K562 (cell line): Measurements from ENCODE around the gene MATN4. TPM values are rescaled to one million over a fixed set of nuclear protein-coding genes. Genes with fewer than 3 reads are reported as not detected.

Experiments used
- ASH1L ChIP-seq: fragments of 450-650 bp; IDR thresholded peaks from 2 replicates; pipeline ENCODE4 v1.6.1; 2018; ENCODE audit warnings: borderline replicate concordance, mild to moderate bottlenecking, low read depth; ENCODE audit not compliant: partially characterized antibody
- CBX3 ChIP-seq, 2 experiments: IDR thresholded peaks; 1 replicate in 1 of 2; 2 replicates in 1 of 2; pipeline ENCODE4 v1.6.1; 2012; ENCODE audit warnings: inconsistent platforms in 2 of 2, low read length in 2 of 2, borderline replicate concordance in 1 of 2, control low read depth in 1 of 2
- DIDO1 ChIP-seq: fragments of 450-650 bp; IDR thresholded peaks from 2 replicates; pipeline ENCODE4 v1.6.1; 2016; ENCODE audit warnings: low read depth, missing biosample characterization, missing genetic modification characterization
- FOXA1 ChIP-seq: fragments of 450-650 bp; IDR thresholded peaks from 2 replicates; pipeline ENCODE4 v1.6.1; 2016; ENCODE audit warnings: mild to moderate bottlenecking, borderline replicate concordance
- NCOA2 ChIP-seq, 2 experiments: fragments of 450-650 bp; IDR thresholded peaks; 2 replicates each; pipeline ENCODE4 v1.6.1; 2018; ENCODE audit warnings: mild to moderate bottlenecking in 2 of 2, moderate library complexity in 1 of 2; ENCODE audit not compliant: partially characterized antibody in 2 of 2
- RBFOX2 ChIP-seq: fragments of 200-400 bp; formaldehyde crosslinking; IDR thresholded peaks from 2 replicates; pipeline ENCODE4 v1.6.1; 2017; ENCODE audit warnings: low read depth, mild to moderate bottlenecking, low read length, moderate library complexity
- RNF2 ChIP-seq: sonication (generic); IDR thresholded peaks from 2 replicates; pipeline ENCODE4 v1.6.1; 2016
- SLC30A9 ChIP-seq: fragments of 250-450 bp; sonication (Bioruptor Pico); IDR thresholded peaks from 2 replicates; pipeline ENCODE4 v1.8.0; 2022; ENCODE audit warnings: mild to moderate bottlenecking, moderate library complexity
- SMARCA4 ChIP-seq: fragments of 450-650 bp; IDR thresholded peaks from 2 replicates; pipeline ENCODE4 v1.6.1; 2016
- SRSF1 ChIP-seq: fragments of 200-400 bp; formaldehyde crosslinking; IDR thresholded peaks from 2 replicates; pipeline ENCODE4 v1.6.1; 2017; ENCODE audit warnings: mild to moderate bottlenecking, low read depth, low read length, moderate library complexity
- ZBTB1 ChIP-seq: sonication (generic); formaldehyde crosslinking; IDR thresholded peaks from 2 replicates; pipeline ENCODE4 v1.8.1; 2023; ENCODE audit warnings: missing genetic modification reagents, low read depth, mild to moderate bottlenecking, borderline replicate concordance
- ZNF77 ChIP-seq: fragments of 250-450 bp; sonication (Bioruptor Pico); IDR thresholded peaks from 2 replicates; pipeline ENCODE4 v1.5.0; 2020
- polyA plus RNA-seq, 8 experiments: library from polyadenylated mRNA; depleted of rRNA in 4 of 8; stranded (reverse) in 5 of 8; unstranded in 3 of 8; fragments of >200 nt; fragmentation: Nextera tagmentation in 2 of 8; fragmentation: Illumina TruSeq in 1 of 8; extraction: Ambion mirVana in 2 of 8; extraction: Trizol in 1 of 8; gene quantifications; 2 replicates each; pipeline versions ENCODE4 v1.2.1 to v1.2.3, GENCODE V29; 2011 to 2014; ENCODE audit warnings: inconsistent platforms in 1 of 8, missing spikeins in 1 of 8
- total RNA-seq, 7 experiments: library from RNA; depleted of rRNA in 6 of 7; stranded (reverse); fragments of >200 nt in 6 of 7; fragmentation: Illumina TruSeq in 2 of 7; extraction: Trizol in 2 of 7; gene quantifications; 2 replicates each; pipeline versions ENCODE4 v1.2.1 to v1.2.3, GENCODE V29; 2011 to 2021; ENCODE audit warnings: low replicate concordance in 1 of 7
- TF ChIP-seq, protein P1 (sequence below): fragments of 250-450 bp; sonication (Bioruptor Pico); IDR thresholded peaks from 2 replicates; pipeline ENCODE4 v1.4.0; 2020; ENCODE audit warnings: mild to moderate bottlenecking, moderate library complexity
- TF ChIP-seq, protein P2 (sequence below), 2 experiments: IDR thresholded peaks in 1 of 2; conservative IDR thresholded peaks in 1 of 2; 2 replicates each; pipeline ENCODE4 v1.6.1; 2016; ENCODE audit warnings: low read depth in 2 of 2, mild to moderate bottlenecking in 1 of 2, missing compliant biosample characterization in 1 of 2, missing genetic modification characterization in 1 of 2, moderate library complexity in 1 of 2
- TF ChIP-seq, protein P3 (sequence below): fragments of 450-650 bp; conservative IDR thresholded peaks from 2 replicates; pipeline ENCODE4 v1.6.1; 2016; ENCODE audit warnings: missing genetic modification characterization, low read depth, mild to moderate bottlenecking, control low read depth, missing compliant biosample characterization
- TF ChIP-seq, protein P4 (sequence below): fragments of 450-650 bp; formaldehyde crosslinking; IDR thresholded peaks from 2 replicates; pipeline ENCODE4 v1.4.0; 2022; ENCODE audit warnings: missing genetic modification characterization

Gene MATN4
- total and polyA plus RNA-seq, 9 of the 15 experiments (the other 6 are each of a cell fraction or from before 2014, with no cell fraction given), result 0.09 TPM; not detected in 8

DNA sequence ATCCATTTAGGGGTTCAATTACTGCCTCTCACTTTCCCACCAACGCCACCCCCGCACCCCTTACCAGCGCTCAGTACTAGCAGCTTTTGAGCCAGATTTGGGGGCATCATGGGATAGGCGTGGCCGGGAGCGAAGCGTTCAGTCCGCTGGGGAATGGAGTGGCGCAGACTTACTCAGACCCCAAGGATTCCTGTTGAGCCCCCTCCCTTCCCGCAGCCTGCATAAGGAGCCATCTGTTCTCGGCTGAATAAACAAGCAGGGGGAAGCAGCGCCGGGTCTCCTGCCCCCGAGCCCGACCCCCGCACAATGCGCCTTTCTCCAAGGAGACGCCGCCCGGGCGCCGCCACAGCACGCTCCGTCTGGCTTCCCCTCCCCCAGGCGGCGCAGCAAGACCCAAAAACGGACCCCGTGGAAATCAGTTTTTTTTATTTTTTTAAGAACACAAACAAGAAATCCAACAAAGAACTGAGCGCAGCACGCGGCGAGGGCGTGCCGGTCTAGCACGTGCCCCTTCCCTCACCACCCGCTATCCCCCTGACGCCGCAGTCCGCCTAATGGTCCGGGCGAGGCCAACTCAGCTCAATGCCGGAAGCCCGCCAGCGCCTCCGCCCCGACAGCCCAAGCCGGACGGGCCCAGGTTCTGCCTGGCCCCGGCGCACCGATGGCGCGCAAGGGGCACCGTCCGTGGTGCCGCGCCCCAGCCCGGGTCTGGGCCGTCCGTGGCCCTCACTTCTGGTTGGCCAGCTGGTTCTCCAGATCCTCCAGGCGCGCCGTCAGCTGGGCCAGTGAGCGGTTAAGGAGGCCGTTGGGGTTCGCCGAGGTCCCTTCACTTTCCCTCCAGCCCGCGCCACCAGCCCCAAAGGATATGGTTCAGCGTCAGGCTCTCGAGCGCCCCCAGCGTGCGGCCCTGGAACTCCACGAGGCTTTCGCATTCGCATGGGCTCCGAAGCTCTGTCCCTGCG lies 14.8 kb downstream of the MATN4 start (continued):
- TF ChIP-seq, protein P1, sequence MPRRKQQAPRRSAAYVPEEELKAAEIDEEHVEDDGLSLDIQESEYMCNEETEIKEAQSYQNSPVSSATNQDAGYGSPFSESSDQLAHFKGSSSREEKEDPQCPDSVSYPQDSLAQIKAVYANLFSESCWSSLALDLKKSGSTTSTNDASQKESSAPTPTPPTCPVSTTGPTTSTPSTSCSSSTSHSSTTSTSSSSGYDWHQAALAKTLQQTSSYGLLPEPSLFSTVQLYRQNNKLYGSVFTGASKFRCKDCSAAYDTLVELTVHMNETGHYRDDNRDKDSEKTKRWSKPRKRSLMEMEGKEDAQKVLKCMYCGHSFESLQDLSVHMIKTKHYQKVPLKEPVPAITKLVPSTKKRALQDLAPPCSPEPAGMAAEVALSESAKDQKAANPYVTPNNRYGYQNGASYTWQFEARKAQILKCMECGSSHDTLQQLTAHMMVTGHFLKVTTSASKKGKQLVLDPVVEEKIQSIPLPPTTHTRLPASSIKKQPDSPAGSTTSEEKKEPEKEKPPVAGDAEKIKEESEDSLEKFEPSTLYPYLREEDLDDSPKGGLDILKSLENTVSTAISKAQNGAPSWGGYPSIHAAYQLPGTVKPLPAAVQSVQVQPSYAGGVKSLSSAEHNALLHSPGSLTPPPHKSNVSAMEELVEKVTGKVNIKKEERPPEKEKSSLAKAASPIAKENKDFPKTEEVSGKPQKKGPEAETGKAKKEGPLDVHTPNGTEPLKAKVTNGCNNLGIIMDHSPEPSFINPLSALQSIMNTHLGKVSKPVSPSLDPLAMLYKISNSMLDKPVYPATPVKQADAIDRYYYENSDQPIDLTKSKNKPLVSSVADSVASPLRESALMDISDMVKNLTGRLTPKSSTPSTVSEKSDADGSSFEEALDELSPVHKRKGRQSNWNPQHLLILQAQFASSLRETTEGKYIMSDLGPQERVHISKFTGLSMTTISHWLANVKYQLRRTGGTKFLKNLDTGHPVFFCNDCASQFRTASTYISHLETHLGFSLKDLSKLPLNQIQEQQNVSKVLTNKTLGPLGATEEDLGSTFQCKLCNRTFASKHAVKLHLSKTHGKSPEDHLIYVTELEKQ (CRISPR knock-in tag), result no peak
- TF ChIP-seq ZBTB1 (CRISPR knock-in tag), result no peak
- TF ChIP-seq DIDO1 (tag), result no peak
- TF ChIP-seq ZNF77 (CRISPR knock-in tag), result no peak
- TF ChIP-seq ASH1L, result no peak
- no peak for TF ChIP-seq RNF2
- TF ChIP-seq, protein P2, sequence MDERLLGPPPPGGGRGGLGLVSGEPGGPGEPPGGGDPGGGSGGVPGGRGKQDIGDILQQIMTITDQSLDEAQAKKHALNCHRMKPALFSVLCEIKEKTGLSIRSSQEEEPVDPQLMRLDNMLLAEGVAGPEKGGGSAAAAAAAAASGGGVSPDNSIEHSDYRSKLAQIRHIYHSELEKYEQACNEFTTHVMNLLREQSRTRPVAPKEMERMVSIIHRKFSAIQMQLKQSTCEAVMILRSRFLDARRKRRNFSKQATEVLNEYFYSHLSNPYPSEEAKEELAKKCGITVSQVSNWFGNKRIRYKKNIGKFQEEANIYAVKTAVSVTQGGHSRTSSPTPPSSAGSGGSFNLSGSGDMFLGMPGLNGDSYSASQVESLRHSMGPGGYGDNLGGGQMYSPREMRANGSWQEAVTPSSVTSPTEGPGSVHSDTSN (CRISPR knock-in tag; IDR thresholded peaks at IDR 0.05; ENCODE audit: low read depth), result no peak
- TF ChIP-seq, protein P2 (tag; conservative IDR thresholded peaks at IDR 0.05; ENCODE audit: low read depth), result no peak
- 0 out of 3 replicates have a peak, but pooled peaks of 1 of the 2 experiments have one; percentile 34 for TF ChIP-seq CBX3 (IDR thresholded peaks at IDR 0.05; ENCODE audit: borderline replicate concordance in 1 of 2, low read length in 2 of 2)
- TF ChIP-seq FOXA1, result no peak
- TF ChIP-seq SRSF1, result no peak
- no peak for TF ChIP-seq NCOA2 (IDR thresholded peaks at IDR 0.05; ENCODE audit: partially characterized antibody in 2 of 2)
- TF ChIP-seq, protein P3, sequence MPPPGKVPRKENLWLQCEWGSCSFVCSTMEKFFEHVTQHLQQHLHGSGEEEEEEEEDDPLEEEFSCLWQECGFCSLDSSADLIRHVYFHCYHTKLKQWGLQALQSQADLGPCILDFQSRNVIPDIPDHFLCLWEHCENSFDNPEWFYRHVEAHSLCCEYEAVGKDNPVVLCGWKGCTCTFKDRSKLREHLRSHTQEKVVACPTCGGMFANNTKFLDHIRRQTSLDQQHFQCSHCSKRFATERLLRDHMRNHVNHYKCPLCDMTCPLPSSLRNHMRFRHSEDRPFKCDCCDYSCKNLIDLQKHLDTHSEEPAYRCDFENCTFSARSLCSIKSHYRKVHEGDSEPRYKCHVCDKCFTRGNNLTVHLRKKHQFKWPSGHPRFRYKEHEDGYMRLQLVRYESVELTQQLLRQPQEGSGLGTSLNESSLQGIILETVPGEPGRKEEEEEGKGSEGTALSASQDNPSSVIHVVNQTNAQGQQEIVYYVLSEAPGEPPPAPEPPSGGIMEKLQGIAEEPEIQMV (tag), result peak; percentile 74
- 0 out of 2 replicates have a peak, but pooled peaks have one; percentile 26 for TF ChIP-seq SMARCA4
- TF ChIP-seq SLC30A9 (CRISPR knock-in tag), result no peak
- TF ChIP-seq, protein P4, sequence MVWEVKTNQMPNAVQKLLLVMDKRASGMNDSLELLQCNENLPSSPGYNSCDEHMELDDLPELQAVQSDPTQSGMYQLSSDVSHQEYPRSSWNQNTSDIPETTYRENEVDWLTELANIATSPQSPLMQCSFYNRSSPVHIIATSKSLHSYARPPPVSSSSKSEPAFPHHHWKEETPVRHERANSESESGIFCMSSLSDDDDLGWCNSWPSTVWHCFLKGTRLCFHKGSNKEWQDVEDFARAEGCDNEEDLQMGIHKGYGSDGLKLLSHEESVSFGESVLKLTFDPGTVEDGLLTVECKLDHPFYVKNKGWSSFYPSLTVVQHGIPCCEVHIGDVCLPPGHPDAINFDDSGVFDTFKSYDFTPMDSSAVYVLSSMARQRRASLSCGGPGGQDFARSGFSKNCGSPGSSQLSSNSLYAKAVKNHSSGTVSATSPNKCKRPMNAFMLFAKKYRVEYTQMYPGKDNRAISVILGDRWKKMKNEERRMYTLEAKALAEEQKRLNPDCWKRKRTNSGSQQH, result no peak
- TF ChIP-seq RBFOX2, result peak; percentile 75
